Gastroesophageal sphincter (tissue), 3 donors: ENCODE measurements around the gene ALPL.

Source experiments
- CTCF ChIP-seq, 4 experiments: fragments of 200-600 bp in 2 of 4; fragments of 450-650 bp in 2 of 4; sonication (generic) in 1 of 4; IDR thresholded peaks; one replicate each; pipeline ENCODE4 v1.5.1; 2017 to 2019; ENCODE audit warnings: antibody characterized with exemption in 4 of 4, mild to moderate bottlenecking in 2 of 4, moderate library complexity in 2 of 4
- POLR2A ChIP-seq, 2 donors: fragments of 450-650 bp; IDR thresholded peaks; one replicate each; pipeline ENCODE4 v1.6.1; 2017; ENCODE audit warnings: antibody characterized with exemption in 2 of 2, mild to moderate bottlenecking in 2 of 2, moderate library complexity in 1 of 2

GRCh38 chr1:21617126-21617738 lies 108.0 kb downstream of the ALPL start:
- TF ChIP-seq POLR2A (IDR thresholded peaks at IDR 0.05): no peak
- TF ChIP-seq CTCF (IDR thresholded peaks at IDR 0.05): no peak
